OCI-LY1 (cell line): Measurements from ENCODE around the gene JUN.
"Not testable (repeated sequence)": the region's sequence is repeated elsewhere in the genome, so short reads cannot be mapped to it uniquely, and the experiment has no call there.

Experiments
- H2AFZ ChIP-seq: fragments of 200-600 bp; sonication (generic), shearing (Covaris generic); 2 replicates; pipeline ENCODE4 v1.6.0; 2014; ENCODE audit warnings: antibody characterized with exemption, mild to moderate bottlenecking, low read length
- H3F3A ChIP-seq: fragments of 200-600 bp; sonication (generic), shearing (Covaris generic); 2 replicates; pipeline ENCODE4 v1.6.0; 2014; ENCODE audit warnings: mild to moderate bottlenecking, antibody characterized with exemption, low read length, moderate library complexity; ENCODE audit not compliant: insufficient read depth
- H3K27ac ChIP-seq: fragments of 200-600 bp; sonication (generic); 2 replicates; pipeline ENCODE4 v1.5.1; 2014; ENCODE audit warnings: low read length, mixed run types, mild to moderate bottlenecking, low read depth; ENCODE audit not compliant: poor library complexity, severe bottlenecking
- H3K27me3 ChIP-seq: fragments of 200-600 bp; sonication (generic); 2 replicates; pipeline ENCODE4 v1.6.0; 2014; ENCODE audit warnings: antibody characterized with exemption, mild to moderate bottlenecking, low read length, moderate library complexity; ENCODE audit not compliant: insufficient read depth
- H3K36me3 ChIP-seq: fragments of 200-600 bp; sonication (generic); 2 replicates; pipeline ENCODE4 v1.6.1; 2014; ENCODE audit warnings: mild to moderate bottlenecking, antibody characterized with exemption, low read length, moderate library complexity, mixed read lengths; ENCODE audit not compliant: insufficient read depth
- H3K4me1 ChIP-seq: fragments of 200-600 bp; sonication (generic); 2 replicates; pipeline ENCODE4 v1.5.1; 2014; ENCODE audit warnings: mild to moderate bottlenecking, low read length, moderate library complexity; ENCODE audit not compliant: insufficient read depth, severe bottlenecking
- H3K4me2 ChIP-seq: fragments of 200-600 bp; sonication (generic), shearing (Covaris generic); 2 replicates; pipeline ENCODE4 v1.6.1; 2014; ENCODE audit warnings: low read length
- H3K4me3 ChIP-seq: fragments of 200-600 bp; sonication (generic); 2 replicates; pipeline ENCODE4 v1.5.1; 2014; ENCODE audit warnings: low read length, low read depth, mild to moderate bottlenecking, mixed read lengths; ENCODE audit not compliant: poor library complexity, severe bottlenecking
- H3K79me2 ChIP-seq: fragments of 200-600 bp; shearing (Covaris generic); 2 replicates; pipeline ENCODE4 v1.6.1; 2016; ENCODE audit warnings: mixed run types, low read length, mixed read lengths; ENCODE audit not compliant: insufficient read depth
- H3K9ac ChIP-seq: fragments of 200-600 bp; sonication (generic), shearing (Covaris generic); 2 replicates; pipeline ENCODE4 v1.6.1; 2014; ENCODE audit warnings: mild to moderate bottlenecking, low read length, mixed read lengths
- H3K9me2 ChIP-seq: fragments of 200-600 bp; sonication (generic), shearing (Covaris generic); 2 replicates; pipeline ENCODE4 v1.6.1; 2014; ENCODE audit warnings: low read depth, mild to moderate bottlenecking, low read length, mixed read lengths
- H3K9me3 ChIP-seq: fragments of 200-600 bp; shearing (Covaris generic); 2 replicates; pipeline ENCODE4 v1.6.1; 2014; ENCODE audit warnings: low read length, mixed read lengths
- H4K20me1 ChIP-seq: fragments of 200-600 bp; sonication (generic), shearing (Covaris generic); 2 replicates; pipeline ENCODE4 v1.6.0; 2016; ENCODE audit warnings: mild to moderate bottlenecking, low read length; ENCODE audit not compliant: insufficient read depth
- EZH2 ChIP-seq: fragments of 200-600 bp; sonication (generic), shearing (Covaris generic); IDR thresholded peaks from 2 replicates; pipeline ENCODE4 v1.8.0; 2017; ENCODE audit warnings: borderline replicate concordance, mixed run types, mild to moderate bottlenecking, antibody characterized with exemption, low read length, moderate library complexity, mixed read lengths
- TF ChIP-seq, protein P1 (sequence below): fragments of 200-600 bp; sonication (generic), shearing (Covaris generic); IDR thresholded peaks from 2 replicates; pipeline ENCODE4 v1.5.1; 2017; ENCODE audit warnings: mild to moderate bottlenecking, antibody characterized with exemption, low read length, moderate library complexity, mixed read lengths

JUN gene

DNA sequence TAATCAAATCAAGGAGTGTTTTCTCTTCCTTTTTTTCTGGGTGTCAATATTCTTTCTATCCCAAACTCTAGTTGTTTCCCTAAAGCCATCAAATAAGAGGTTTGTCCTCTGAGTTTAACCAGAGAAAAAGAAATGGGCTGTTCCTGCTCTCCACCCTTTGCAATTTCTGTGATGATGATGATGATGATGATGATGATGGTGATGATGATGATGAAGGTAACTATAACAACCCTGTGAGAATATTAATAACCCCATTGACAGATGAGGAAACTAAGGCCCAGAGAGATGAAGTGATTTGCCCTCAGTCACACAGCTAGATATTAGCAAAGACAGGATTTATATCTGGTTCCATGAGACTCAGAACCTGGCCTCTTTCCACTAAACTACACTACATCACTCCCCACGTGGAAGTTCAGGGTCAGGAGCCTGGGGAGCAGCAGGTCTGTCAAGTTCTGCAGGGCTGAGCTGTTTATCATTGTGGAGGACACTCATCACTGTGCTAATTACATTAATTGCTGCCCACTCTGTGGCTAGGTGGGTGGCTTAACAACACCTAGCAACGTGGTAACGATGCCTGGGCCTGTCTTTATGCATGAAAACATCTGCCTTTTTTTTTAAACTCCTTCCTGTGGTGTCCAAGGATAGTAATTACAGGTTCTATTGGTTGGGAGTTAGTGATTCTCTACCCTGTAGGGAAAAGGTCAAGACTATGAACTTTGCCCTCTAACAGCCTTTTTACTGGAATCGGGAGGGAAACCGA lies 19.0 kb upstream of the JUN start:
- Histone ChIP-seq H3K9ac (no peak overlapping the region), H3K36me3 (no peaks in the 10 kb centered on the region), H3K4me2 (no peak overlapping the region), H2AFZ (no peak overlapping the region), H3K4me1 (peaks cover 13% of the 10 kb centered on the region), H3K9me2 (no peaks in the 10 kb centered on the region), H4K20me1 (no peaks in the 10 kb centered on the region), H3K4me3 (no peak overlapping the region), H3F3A (no peaks in the 10 kb centered on the region), H3K9me3 (no peaks in the 10 kb centered on the region), H3K79me2 (no peaks in the 10 kb centered on the region), H3K27ac (no peak overlapping the region), H3K27me3 (no peaks in the 10 kb centered on the region)
- TF ChIP-seq, protein P1, sequence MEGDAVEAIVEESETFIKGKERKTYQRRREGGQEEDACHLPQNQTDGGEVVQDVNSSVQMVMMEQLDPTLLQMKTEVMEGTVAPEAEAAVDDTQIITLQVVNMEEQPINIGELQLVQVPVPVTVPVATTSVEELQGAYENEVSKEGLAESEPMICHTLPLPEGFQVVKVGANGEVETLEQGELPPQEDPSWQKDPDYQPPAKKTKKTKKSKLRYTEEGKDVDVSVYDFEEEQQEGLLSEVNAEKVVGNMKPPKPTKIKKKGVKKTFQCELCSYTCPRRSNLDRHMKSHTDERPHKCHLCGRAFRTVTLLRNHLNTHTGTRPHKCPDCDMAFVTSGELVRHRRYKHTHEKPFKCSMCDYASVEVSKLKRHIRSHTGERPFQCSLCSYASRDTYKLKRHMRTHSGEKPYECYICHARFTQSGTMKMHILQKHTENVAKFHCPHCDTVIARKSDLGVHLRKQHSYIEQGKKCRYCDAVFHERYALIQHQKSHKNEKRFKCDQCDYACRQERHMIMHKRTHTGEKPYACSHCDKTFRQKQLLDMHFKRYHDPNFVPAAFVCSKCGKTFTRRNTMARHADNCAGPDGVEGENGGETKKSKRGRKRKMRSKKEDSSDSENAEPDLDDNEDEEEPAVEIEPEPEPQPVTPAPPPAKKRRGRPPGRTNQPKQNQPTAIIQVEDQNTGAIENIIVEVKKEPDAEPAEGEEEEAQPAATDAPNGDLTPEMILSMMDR, result no peak
- no peak for TF ChIP-seq EZH2

- not testable (repeated sequence) for H3F3A ChIP-seq, H3K36me3 ChIP-seq, H3K4me3 ChIP-seq, H3K27ac ChIP-seq, H2AFZ ChIP-seq, H3K9ac ChIP-seq, H3K4me1 ChIP-seq, H3K9me3 ChIP-seq, H4K20me1 ChIP-seq, H3K9me2 ChIP-seq, H3K4me2 ChIP-seq, H3K27me3 ChIP-seq, H3K79me2 ChIP-seq
Observed at GRCh38 chr1:58801286-58801685, 17.4 kb upstream of the JUN start.

- TF ChIP-seq, protein P1, result no peak
- H3K9me3 ChIP-seq, result no peaks in the 10 kb centered on the region
- H3K36me3 ChIP-seq, result no peaks in the 10 kb centered on the region
- no peak overlapping the region for H2AFZ ChIP-seq
- H3K4me1 ChIP-seq, result no peaks in the 10 kb centered on the region
- H3F3A ChIP-seq, result no peaks in the 10 kb centered on the region
- no peaks in the 10 kb centered on the region for H3K27me3 ChIP-seq
- H3K9ac ChIP-seq, result no peak overlapping the region
- H3K4me3 ChIP-seq, result no peak overlapping the region
- H3K4me2 ChIP-seq, result no peak overlapping the region
- no peaks in the 10 kb centered on the region for H3K79me2 ChIP-seq
- no peaks in the 10 kb centered on the region for H3K9me2 ChIP-seq
- no peak overlapping the region for H3K27ac ChIP-seq
- no peaks in the 10 kb centered on the region for H4K20me1 ChIP-seq
Observed at GRCh38 chr1:58799650-58800049, 15.8 kb upstream of the JUN start.

DNA sequence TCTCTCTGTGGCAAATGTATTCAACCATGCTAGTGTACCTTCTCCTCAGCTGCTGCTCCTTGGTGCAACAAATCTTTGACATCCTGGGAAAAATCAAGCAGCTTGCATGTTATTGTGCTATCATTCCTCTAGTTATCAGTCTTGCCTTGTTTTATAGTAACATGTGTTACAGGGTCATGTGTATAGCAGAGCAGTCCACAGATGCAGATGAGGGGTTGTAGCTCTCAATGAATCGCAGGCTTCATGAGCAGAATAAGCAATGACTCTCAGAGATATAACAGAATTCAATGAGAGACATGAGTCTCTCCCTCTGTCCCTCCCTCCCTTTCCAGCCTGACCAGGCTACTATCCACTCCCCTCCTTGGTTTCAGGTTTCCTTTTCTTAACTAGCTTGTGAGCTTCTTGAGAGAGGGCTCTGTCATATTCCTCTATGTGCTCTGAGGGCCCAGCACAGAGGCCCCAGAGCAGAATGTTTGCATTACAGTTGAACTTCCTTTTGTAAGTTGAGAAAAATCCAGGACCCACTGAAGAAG lies 15.1 kb upstream of the JUN start:
- Histone ChIP-seq H3K4me1 (no peaks in the 10 kb centered on the region), H3K36me3 (no peaks in the 10 kb centered on the region), H3K27ac (no peak overlapping the region), H3K9me2 (no peaks in the 10 kb centered on the region), H3F3A (no peaks in the 10 kb centered on the region), H3K9me3 (no peaks in the 10 kb centered on the region), H3K79me2 (no peaks in the 10 kb centered on the region), H2AFZ (no peak overlapping the region), H3K4me2 (no peak overlapping the region), H3K4me3 (no peak overlapping the region), H3K27me3 (no peaks in the 10 kb centered on the region), H4K20me1 (no peaks in the 10 kb centered on the region), H3K9ac (no peak overlapping the region)
- TF ChIP-seq, protein P1, result no peak
- no peak for TF ChIP-seq EZH2
